Measurements from ENCODE around the gene RNPC3. TPM values are rescaled to one million over a fixed set of nuclear protein-coding genes. Genes with fewer than 3 reads are reported as not detected.

Gene RNPC3
- total RNA-seq, 2 donors from 2014 or later, result 16.9 to 19.4 TPM

DNA sequence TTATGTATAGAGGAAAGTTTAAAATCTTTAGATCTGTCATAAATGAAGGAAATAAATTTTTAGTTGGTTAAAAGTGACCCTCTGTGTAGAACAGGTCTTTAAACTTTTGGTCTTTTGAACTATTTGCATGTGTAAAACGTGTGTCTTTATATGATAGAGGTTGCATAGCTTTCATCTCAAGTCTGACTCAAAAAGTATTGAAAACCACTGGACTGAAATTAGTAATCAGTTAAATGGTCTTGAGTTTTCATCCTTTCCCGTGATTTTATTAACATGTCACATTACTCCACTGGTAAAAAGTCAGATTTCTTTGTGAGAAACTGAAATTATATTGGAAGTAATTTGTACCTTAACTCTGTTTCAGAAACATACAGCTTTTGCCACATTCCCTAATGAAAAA is 1.8 kb downstream of the RNPC3 start:
- WGBS, 2 experiments (ENCODE audit: insufficient coverage in 1 of 2, insufficient read length in 1 of 2), result 75% methylated on average over 2 of the region's 2 CpGs; no CpG with 5 or more reads in 1 of the 2 experiments
- Mint-ChIP-seq H3K27me3 (ENCODE audit: insufficient read depth) (no peaks in the 10 kb centered on the region), H3K4me1 (peaks cover 13% of the 10 kb centered on the region), H3K27ac (no peak overlapping the region), H3K9me3 (no peaks in the 10 kb centered on the region), H3K36me3 (ENCODE audit: low read depth) (peaks cover 22% of the 10 kb centered on the region), H3K4me3 (peak overlapping the region; percentile 92)
- Histone ChIP-seq H3K27me3 (ENCODE audit: control insufficient read depth, insufficient read depth, low read length, poor library complexity, severe bottlenecking) (no peaks in the 10 kb centered on the region), H3K4me3 (ENCODE audit: low read length) (peak overlapping the region; percentile 91), H3K9ac (ENCODE audit: extremely low read depth, low read length, poor library complexity, severe bottlenecking) (no peak overlapping the region), H3K27ac (ENCODE audit: low read depth, low read length) (no peak overlapping the region), H3K4me1 (ENCODE audit: control insufficient read depth, insufficient read depth, low read length) (no peaks in the 10 kb centered on the region), H3K36me3 (ENCODE audit: control insufficient read depth, insufficient read depth, low read length) (peaks cover 6% of the 10 kb centered on the region), H3K9me3 (ENCODE audit: control insufficient read depth, low read length) (no peaks in the 10 kb centered on the region)
- no peak for DNase-seq
- TF ChIP-seq, protein P1, sequence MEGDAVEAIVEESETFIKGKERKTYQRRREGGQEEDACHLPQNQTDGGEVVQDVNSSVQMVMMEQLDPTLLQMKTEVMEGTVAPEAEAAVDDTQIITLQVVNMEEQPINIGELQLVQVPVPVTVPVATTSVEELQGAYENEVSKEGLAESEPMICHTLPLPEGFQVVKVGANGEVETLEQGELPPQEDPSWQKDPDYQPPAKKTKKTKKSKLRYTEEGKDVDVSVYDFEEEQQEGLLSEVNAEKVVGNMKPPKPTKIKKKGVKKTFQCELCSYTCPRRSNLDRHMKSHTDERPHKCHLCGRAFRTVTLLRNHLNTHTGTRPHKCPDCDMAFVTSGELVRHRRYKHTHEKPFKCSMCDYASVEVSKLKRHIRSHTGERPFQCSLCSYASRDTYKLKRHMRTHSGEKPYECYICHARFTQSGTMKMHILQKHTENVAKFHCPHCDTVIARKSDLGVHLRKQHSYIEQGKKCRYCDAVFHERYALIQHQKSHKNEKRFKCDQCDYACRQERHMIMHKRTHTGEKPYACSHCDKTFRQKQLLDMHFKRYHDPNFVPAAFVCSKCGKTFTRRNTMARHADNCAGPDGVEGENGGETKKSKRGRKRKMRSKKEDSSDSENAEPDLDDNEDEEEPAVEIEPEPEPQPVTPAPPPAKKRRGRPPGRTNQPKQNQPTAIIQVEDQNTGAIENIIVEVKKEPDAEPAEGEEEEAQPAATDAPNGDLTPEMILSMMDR (conservative IDR thresholded peaks at IDR 0.05), result no peak

DNA sequence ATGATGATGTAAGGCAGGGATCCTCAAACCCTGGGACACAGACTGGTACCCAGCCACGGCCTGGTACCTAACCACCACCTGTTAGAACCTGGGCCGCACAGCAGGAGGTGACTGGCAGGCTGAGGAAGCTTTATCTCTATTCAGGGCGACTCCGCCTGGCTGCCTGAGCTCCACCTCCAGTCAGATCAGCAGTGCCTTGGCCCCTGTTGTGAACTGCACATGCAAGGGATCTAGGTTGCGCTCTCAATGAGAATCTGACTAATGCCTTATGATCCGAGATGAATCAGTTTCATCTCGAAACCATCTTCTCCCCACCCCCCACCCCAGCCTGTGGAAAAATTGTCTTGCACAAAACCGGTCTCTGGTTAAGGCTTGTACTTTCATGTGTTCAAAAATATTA is 4.2 kb downstream of the RNPC3 start:
- TF ChIP-seq, protein P1 (conservative IDR thresholded peaks at IDR 0.05), result no peak
- Mint-ChIP-seq H3K27me3 (ENCODE audit: insufficient read depth) (no peaks in the 10 kb centered on the region), H3K27ac (no peak overlapping the region)

DNA sequence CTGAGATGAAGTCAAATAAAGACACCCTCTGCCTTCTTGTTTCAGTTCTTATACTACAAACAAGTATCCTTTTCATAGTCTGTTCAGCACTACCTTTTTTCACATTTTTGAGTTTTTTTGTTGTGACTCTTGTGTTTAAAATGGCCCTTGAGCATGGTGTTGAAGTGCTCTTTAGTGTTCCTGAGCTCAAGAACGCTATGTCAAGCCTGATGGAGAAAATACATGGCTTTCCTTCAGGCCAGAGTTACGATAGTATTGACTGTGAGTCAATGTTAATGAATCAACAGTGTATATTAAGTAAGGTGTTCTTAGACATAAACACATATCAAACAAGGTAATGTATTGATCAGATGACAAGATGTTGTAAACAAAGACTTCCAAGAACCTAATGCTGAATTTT is 12.7 kb downstream of the RNPC3 start:
- Mint-ChIP-seq H3K4me3 (no peak overlapping the region), H3K9me3 (no peaks in the 10 kb centered on the region), H3K27ac (no peak overlapping the region), H3K4me1 (no peaks in the 10 kb centered on the region), H3K36me3 (ENCODE audit: low read depth) (peaks cover 34% of the 10 kb centered on the region), H3K27me3 (ENCODE audit: insufficient read depth) (no peaks in the 10 kb centered on the region)
- H3K4me3 ChIP-seq (ENCODE audit: low read length), result no peak overlapping the region
- no peak overlapping the region for H3K9ac ChIP-seq (ENCODE audit: extremely low read depth, low read length, poor library complexity, severe bottlenecking)
- H3K27ac ChIP-seq (ENCODE audit: low read depth, low read length), result no peak overlapping the region
- no peaks in the 10 kb centered on the region for H3K9me3 ChIP-seq (ENCODE audit: control insufficient read depth, low read length)
- H3K27me3 ChIP-seq (ENCODE audit: control insufficient read depth, insufficient read depth, low read length, poor library complexity, severe bottlenecking), result no peaks in the 10 kb centered on the region
- no peaks in the 10 kb centered on the region for H3K4me1 ChIP-seq (ENCODE audit: control insufficient read depth, insufficient read depth, low read length)
- peaks cover 77% of the 10 kb centered on the region for H3K36me3 ChIP-seq (ENCODE audit: control insufficient read depth, insufficient read depth, low read length)
- TF ChIP-seq, protein P1 (conservative IDR thresholded peaks at IDR 0.05), result no peak
- no peak for DNase-seq
- WGBS, 2 experiments (ENCODE audit: insufficient coverage in 1 of 2, insufficient read length in 1 of 2), result 94% methylated on average over 1 of the region's 2 CpGs; no CpG with 5 or more reads in 1 of the 2 experiments

More for the DNA sequence above, 4.2 kb downstream of the RNPC3 start:
- Histone ChIP-seq H3K36me3 (ENCODE audit: control insufficient read depth, insufficient read depth, low read length) (peaks cover 17% of the 10 kb centered on the region), H3K4me3 (ENCODE audit: low read length) (no peak overlapping the region), H3K27ac (ENCODE audit: low read depth, low read length) (no peak overlapping the region), H3K9ac (ENCODE audit: extremely low read depth, low read length, poor library complexity, severe bottlenecking) (no peak overlapping the region), H3K27me3 (ENCODE audit: control insufficient read depth, insufficient read depth, low read length, poor library complexity, severe bottlenecking) (no peaks in the 10 kb centered on the region), H3K4me1 (ENCODE audit: control insufficient read depth, insufficient read depth, low read length) (no peaks in the 10 kb centered on the region), H3K9me3 (ENCODE audit: control insufficient read depth, low read length) (no peaks in the 10 kb centered on the region)
- 78 to 96% methylated on average over 4 to 7 of the region's 8 CpGs for WGBS, 2 experiments (ENCODE audit: insufficient coverage in 1 of 2, insufficient read length in 1 of 2)
- Mint-ChIP-seq H3K4me3 (no peak overlapping the region), H3K36me3 (ENCODE audit: low read depth) (peaks cover 22% of the 10 kb centered on the region), H3K9me3 (no peaks in the 10 kb centered on the region), H3K4me1 (peaks cover 13% of the 10 kb centered on the region)
- DNase-seq, result peak; percentile 71
